SK-MEL-5 (cell line): ENCODE measurements around the gene LRR1. TPM values are rescaled to one million over a fixed set of nuclear protein-coding genes. Genes with fewer than 3 reads are reported as not detected.

Source experiments
- DNase-seq: peaks from one replicate; pipeline ENCODE4 v3.0.0-alpha.2; 2016; ENCODE audit warnings: low read depth, low spot score
- in situ Hi-C: cut with HindIII; loops from 2 replicates; pipeline ENCODE4 v1.10.0; 2016; ENCODE audit warnings: low sequenced_read_pairs, high pct_unique_total_duplicates, low pct_unique_long_range_greater_than_20kb
- total RNA-seq: library from RNA; depleted of rRNA; stranded (reverse); fragments of >200 nt; shearing (Covaris generic); gene quantifications from 2 replicates; pipeline ENCODE4 v1.2.3, GENCODE V29; 2014

Gene LRR1
- total RNA-seq, 1 experiment from 2014 or later: 21.3 TPM

DNA sequence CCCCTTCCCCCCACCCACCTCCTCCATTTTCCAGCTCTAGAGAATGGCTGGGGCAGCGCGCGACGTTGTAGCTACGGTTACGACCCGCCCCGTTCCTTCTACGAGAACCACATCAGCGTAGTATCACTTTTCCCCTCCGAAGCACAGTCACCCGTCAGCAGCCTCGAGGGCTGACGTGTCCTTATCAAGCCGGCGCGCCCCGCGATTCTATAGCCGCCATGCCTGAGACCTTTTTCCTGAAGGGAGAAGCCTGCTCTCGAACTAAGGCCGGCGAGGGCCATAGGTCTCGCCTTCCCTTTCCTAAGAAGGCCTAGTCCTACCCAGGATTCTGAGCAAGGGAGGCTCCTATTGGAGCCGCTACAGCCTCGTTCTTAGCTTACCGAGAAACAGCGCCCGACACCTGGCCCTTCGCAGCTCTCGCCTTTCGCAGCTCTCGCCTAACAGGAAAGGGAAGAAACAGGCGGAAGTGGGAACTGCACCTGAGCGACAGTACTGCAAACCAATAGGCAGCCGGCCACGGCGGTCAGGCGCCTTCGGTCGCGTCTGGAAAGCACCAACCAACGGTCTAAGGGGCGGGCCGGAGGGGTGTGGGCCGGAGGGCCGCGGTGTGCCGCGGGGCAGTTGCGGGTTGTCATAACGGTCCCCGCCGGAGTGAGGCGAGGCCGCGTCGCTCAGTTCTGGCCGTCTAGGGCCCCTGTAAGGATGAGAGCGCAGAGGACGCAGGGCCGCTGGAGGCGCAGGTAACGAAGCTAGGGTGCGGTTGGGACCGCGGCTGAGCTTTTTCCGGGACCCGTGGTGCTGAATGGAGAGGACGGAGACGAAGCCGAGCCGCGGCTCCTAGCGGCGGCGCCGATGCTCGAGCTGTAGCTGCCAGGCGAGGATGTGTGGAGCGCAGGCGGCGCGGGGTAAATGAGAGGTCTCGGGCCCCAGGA, 21.7 kb downstream of the LRR1 start, which contains the start of the genes MGAT2 and RPL36AL:
Gene MGAT2 (plus strand): TSS at position 618 of the 932 bp plus-strand sequence. CDS start 470 bp downstream, outside the sequence.
Gene RPL36AL (minus strand): TSS at position 445 of the 932 bp plus-strand sequence. CDS start 1,522 bp downstream, outside the sequence.
- in situ Hi-C loops: no loop called here
- DNase-seq: peak; percentile 96

DNA sequence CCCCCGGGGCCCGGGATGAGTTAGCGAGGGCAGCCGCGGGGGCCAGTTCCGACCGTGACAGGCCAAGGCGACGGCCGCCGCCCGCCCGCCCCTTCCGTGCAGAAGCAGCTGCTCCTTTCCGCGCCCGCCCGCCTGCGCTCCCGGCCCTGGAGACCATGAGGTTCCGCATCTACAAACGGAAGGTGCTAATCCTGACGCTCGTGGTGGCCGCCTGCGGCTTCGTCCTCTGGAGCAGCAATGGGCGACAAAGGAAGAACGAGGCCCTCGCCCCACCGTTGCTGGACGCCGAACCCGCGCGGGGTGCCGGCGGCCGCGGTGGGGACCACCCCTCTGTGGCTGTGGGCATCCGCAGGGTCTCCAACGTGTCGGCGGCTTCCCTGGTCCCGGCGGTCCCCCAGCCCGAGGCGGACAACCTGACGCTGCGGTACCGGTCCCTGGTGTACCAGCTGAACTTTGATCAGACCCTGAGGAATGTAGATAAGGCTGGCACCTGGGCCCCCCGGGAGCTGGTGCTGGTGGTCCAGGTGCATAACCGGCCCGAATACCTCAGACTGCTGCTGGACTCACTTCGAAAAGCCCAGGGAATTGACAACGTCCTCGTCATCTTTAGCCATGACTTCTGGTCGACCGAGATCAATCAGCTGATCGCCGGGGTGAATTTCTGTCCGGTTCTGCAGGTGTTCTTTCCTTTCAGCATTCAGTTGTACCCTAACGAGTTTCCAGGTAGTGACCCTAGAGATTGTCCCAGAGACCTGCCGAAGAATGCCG, 22.6 kb downstream of the LRR1 start:
- peak; percentile 40 for DNase-seq
- in situ Hi-C loops: no loop called here

DNA sequence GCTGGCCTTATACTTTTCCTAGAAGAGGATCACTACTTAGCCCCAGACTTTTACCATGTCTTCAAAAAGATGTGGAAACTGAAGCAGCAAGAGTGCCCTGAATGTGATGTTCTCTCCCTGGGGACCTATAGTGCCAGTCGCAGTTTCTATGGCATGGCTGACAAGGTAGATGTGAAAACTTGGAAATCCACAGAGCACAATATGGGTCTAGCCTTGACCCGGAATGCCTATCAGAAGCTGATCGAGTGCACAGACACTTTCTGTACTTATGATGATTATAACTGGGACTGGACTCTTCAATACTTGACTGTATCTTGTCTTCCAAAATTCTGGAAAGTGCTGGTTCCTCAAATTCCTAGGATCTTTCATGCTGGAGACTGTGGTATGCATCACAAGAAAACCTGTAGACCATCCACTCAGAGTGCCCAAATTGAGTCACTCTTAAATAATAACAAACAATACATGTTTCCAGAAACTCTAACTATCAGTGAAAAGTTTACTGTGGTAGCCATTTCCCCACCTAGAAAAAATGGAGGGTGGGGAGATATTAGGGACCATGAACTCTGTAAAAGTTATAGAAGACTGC, 23.4 kb downstream of the LRR1 start:
- DNase-seq: no peak
- in situ Hi-C loops: no loop called here

DNA sequence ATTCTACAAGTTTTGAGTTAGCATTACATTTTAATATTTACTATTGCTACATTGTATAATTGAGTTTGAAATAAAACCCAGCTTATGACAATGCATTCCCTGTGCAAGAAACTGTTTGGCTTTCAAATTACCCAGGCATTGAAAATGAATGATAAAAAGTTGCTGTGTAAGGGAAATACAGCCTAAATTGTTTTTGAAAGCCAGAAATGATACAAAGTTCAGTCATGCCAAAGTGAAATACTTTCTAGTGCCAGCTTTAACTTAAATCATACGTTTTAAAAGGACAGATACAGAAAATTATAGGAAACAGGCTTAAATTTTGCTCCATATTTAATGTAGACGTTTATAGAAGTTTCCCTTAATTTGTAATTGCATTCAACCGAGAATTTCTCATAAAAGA, 24.6 kb downstream of the LRR1 start:
- in situ Hi-C loops: no loop called here
- no peak for DNase-seq

DNA sequence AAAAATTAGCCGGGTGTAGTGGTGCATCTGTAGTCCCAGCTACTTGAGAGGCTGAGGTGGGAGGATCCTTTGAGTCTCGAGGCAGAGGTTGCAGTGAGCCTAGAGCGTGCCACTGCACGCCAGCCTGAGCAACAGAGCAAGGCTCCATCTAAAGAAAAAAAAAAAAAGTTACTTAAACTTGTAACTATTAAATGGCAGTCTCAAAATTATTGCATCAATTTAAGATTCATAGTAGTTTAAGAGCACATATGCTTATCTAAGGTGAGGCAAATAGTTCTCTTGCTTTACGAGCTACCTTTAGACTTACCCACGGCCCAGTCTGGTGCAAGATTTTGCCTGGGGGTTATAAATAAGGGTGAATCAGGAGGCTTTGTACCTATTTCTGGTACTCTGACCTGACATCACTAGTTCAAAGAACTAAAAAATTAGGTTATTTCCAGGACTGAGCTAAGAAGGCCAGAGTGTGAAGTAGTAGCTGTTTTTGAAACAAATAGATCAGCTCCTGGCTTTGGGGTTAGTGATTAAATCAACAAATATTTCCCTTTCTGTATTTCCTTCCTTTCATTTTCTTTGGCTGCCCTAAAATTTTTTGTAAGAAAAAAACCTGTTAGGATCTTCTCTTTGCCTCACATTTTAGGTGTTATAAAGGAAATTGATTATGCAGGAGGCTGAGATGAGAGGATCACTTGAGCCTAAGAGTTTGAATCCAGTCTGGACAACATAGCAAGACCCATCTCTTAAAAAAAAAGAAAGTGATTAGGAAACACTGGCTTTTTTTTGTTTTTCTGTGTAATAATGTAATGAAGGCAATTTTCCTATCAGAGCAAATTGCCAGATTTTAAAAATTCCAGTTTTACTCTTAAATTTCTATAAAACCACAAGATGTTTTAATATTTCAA, 25.4 kb downstream of the LRR1 start:
- in situ Hi-C loops: no loop called here
- DNase-seq: no peak

DNA sequence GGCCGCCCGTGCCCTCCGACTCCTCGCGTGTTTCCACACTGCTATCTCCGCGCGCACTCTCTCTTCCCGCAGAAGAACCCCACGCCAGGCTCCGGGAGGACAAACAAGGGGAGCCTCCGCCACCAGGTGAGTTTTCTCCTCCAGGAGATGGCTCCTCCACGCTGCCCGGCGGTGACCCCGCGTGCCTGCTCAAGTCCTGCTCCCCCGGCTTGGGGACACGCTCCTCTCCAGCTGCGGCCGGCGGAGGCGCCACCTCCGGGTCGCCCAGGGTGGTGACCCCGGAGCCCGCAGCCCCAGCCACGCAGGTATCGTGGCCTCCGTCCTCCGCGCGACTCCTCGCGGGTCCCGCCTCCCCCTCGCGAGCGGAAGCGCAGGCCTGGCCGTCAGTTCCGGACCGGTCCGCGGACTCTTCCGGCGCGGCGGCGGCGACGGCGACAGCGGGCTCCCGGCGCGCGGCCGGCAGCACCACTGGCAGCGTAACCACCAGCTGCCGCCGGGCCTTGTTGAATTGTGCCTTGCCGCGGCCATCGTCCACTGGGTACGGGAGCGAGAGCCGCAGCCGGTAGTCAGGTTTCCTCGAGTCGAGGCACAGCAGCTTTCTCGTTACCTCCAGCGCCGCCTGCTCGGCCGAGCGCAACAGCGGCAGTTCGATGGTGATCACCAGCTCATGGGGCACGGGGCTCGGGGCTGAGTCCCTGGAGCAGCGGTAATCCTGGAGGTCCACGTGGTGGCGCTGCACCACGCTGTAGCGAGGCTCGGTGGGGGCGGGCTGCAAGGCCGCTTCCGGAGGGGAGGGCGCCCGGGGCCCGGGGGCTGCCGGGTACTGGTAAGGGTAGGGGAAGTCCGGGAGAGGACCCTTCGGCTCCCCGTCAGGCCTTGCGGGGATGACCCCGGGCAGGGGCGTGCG, 35.2 kb downstream of the LRR1 start:
- in situ Hi-C loops: no loop called here
- DNase-seq: peak; percentile 92

DNA sequence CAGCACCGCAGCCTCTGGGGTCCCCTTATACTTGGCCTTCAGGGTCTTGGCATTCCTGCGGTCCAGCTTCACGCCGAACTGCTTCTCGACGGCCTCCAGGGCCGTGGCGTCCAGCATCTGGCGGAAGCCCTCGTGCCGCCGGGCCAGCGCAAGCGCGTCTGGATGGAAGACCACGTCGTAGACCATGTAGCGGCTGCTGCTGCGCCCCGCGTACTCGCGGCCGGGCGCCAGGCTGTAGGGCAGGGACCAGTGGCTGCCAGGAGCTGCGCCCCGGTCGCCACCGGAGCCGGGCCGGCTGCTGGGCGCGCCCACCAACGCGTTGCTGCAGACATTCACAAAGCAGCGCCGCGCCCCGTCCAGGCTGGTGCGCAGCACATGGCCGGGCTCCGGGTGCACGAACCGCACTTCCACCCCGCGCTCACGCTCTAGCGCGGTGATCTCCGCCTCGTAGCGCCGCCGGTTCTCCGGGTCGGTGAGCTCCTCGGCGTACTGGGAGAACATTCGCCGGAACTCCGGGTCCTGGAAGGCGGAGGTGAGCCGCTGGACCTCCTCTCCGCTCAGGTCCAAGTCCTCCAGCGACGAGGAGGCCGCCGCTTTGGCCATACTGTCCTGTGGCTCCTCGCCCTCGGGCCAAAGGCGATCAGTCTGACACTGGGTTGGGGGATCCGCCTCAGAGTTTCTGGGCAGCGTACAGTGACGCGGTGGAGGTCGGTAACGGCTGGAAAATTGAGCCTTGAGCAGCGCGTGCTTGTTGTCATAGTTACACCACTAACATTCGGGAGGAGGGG, 36.0 kb downstream of the LRR1 start, which contains the start of gene DNAAF2:
Gene DNAAF2 (minus strand): TSS at position 698 of the 788 bp plus-strand sequence. CDS start 95 bp downstream, at position 603.
- in situ Hi-C loops: no loop called here
- DNase-seq: peak; percentile 66

DNA sequence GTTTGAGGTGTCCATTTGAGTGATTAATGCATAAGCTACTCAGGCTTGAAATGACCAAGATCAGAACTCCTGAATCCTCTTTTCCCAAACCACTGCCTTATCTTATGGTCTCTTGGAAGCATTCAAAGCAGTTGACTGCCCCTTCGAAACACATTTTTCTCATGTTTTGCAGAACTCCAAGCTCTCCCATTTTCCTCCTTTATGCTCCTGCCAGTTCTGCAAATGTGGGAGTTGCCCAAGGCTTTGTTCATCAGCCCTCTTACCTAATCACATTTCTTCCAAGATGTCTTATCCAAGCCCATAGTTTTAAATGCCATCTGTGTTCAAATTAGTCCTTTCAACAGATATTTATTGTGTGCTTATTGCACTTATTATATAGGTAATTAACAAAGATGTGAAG, 38.1 kb downstream of the LRR1 start:
- in situ Hi-C loops: no loop called here
- DNase-seq: no peak

DNA sequence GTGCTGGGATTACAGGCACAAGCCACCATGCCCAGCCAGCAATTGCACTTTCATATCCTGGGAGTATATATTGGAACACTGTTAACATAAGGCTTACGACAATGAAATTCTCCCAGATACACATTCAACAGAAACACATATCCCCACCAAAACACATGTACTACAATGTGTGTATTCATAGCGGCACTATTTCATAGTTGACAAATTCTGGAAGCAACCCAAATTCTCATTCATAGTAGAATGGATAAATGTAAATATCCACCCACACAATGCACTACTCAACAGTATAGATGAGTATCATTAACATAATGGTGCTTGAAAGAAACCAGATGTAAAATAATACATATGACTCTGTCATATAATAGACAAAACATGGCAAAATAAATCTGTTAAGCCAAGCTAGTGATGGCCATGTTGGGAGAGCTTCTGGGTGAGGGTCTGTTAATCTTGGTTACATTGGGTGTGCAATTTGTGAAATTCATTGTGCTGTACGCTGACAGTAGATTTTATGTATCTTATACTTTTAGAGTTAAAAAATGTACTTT, 38.9 kb downstream of the LRR1 start:
- DNase-seq: no peak
- in situ Hi-C loops: no loop called here

DNA sequence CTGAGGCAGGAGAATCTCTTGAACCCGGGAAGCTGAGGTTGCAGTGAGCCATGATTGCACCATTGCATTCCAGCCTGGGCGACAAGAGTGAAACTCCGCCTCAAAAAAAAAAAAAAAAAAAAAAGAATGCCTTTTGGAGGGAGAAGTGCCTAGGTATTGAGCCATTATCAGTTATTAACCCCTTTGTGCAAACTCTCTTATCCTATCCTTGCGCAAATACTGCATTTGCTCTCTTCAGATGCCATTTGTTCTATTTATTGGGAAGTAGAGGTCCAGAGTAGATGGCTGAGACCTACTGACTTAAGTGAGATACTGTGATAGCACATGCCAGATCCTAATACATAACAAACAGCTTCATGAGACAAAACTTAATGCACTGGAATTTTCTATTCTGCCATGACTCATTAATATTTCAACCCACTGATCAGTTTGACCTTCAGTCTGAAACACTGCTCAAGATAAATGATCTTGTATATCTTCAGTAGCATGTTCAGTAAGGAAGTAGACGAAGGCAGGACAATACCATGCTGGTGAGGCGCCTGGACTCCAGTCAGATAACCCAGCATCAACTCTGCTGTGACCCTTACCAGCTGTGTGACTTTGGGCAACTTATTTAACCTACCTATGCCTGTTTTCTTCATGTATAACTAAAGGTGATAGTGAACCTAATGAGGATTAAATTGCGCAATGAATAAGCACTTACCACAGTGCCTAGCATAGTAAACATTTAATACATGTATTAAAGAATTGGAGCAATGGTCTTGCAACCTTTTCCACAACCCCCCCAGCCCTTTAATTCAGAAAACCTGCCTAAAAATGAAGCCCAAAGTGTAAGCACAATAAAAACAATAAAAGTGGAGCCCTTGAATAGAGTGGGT, 42.0 kb downstream of the LRR1 start:
- in situ Hi-C loops: no loop called here

DNA sequence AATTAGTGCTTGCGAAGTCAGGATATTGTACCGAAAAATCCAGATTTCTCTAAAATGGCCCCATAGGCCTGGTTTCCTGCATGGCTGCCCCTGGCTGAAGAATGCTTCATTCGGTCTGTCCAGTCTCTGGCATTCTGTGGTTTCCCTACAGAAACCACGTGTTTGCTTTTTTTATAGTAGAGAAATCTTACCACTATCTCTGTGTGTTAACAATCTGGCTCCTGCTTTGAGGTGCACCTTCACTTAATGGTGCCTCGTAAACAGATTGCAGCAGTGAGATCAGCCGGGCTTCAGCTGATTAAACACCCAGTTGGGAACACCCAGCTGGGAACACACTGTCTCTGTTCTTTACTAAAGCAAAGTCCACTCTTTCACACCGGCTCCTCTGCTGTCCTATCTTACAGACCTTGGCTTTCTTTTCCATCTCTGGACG, 43.0 kb downstream of the LRR1 start:
- in situ Hi-C loops: no loop called here
- peak; percentile 55 for DNase-seq

More for the DNA sequence above, 42.0 kb downstream of the LRR1 start:
- no peak for DNase-seq

DNA sequence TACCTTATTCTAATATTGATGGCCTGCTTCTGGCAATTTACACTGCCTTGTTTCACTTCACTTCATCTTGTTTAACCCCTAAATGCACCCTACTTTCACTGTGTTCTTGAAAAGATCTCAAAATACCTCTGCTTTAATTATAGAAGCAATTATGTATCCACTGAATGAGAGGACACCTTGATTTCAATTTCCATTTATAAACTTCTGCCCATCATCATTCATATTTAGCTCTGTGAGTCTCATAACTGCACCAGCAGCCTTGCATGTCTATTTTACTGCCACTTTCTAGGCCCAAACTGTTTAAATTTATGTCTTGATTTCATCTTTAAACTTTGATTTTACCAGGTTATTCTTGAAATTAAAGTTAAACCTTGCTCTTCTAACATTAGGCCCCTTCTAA, 43.4 kb downstream of the LRR1 start:
- no peak for DNase-seq
- in situ Hi-C loops: no loop called here

DNA sequence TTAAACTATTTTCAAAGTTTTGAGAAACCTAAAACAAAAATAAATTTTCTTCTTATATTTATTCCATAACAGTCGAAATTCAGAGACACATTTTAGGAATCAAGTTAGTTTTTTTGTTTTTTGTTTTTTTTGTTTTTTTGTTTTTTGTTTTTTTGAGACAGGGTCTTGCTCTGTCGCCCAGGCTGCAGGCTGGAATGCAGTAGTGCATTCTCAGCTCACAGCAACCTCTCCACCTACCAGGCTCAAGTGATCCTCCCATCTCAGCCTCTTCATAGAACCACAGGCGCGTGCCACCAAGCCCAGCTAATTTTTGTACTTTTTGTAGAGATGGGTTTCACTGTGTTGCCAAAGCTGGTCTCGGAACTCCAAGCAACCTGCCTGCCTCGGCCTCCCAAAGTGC, 54.8 kb downstream of the LRR1 start:
- in situ Hi-C loops: loop anchor here (10.0 kb wide), 1 partner anchor 101 kb away; no protein-coding TSS in a partner anchor
- DNase-seq: no peak

DNA sequence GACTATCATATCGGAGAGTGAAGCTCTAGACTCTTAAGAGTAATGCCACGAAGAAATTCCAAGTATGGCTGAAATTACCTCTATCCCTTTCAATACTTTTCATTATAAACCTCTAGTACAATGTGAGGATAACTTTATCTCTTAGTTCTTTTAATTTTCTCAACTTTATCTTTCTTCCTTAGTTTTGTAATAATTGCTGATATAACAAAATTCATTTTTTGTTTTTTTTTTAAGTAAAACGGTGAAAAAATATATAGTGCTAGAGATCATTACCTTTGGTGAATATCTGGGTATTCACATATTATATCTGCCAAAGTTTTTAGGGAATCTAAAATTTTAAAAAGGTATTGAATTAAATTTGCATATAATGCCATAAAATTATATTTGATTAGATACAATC, 55.8 kb downstream of the LRR1 start:
- in situ Hi-C loops: loop anchor here (10.0 kb wide), 1 partner anchor 100 kb away; no protein-coding TSS in a partner anchor
- DNase-seq: no peak
